HG02943 (cell line): ENCODE measurements around the gene CAPS.
"Not testable (repeated sequence)": the region's sequence is repeated elsewhere in the genome, so short reads cannot be mapped to it uniquely, and the experiment has no call there.

ENCODE experiments used
- ATAC-seq: cut with Tn5 transposase; IDR thresholded peaks from one replicate; pipeline ENCODE4 v1.9.1; 2021; ENCODE audit warnings: mild to moderate bottlenecking, low read depth, moderate library complexity; ENCODE audit not compliant: unreplicated experiment

The CAPS gene

GRCh38 chr19:5913739-5914357 is at the start of gene CAPS:
Gene CAPS, plus strand, starts transcription at chr19:5914254. Its CDS starts 153 bp downstream, at chr19:5914407.
- ATAC-seq, result no peak

- no peak for ATAC-seq
Measured at GRCh38 chr19:5864725-5865486, 49.1 kb upstream of the CAPS start.

- no peak for ATAC-seq
Measured at GRCh38 chr19:5865772-5866171, 48.3 kb upstream of the CAPS start.

GRCh38 chr19:5867201-5868136 is 46.6 kb upstream of the CAPS start:
- ATAC-seq, result no peak

- ATAC-seq, result no peak
Measured at GRCh38 chr19:5870986-5871394, 43.1 kb upstream of the CAPS start.

- ATAC-seq, result no peak
Measured at GRCh38 chr19:5873617-5874199, 40.3 kb upstream of the CAPS start.

- ATAC-seq, result not testable (repeated sequence)
Measured at GRCh38 chr19:5874496-5874895, 39.6 kb upstream of the CAPS start.

- ATAC-seq, result no peak
Measured at GRCh38 chr19:5877427-5877826, 36.6 kb upstream of the CAPS start.

- no peak for ATAC-seq
Measured at GRCh38 chr19:5877882-5878281, 36.2 kb upstream of the CAPS start.

GRCh38 chr19:5880196-5880595 is 33.9 kb upstream of the CAPS start:
- no peak for ATAC-seq

- no peak for ATAC-seq
Measured at GRCh38 chr19:5880604-5881078, 33.4 kb upstream of the CAPS start.

- ATAC-seq, result no peak
Measured at GRCh38 chr19:5881543-5882299, 32.3 kb upstream of the CAPS start.

- ATAC-seq, result no peak
Measured at GRCh38 chr19:5882421-5882968, 31.6 kb upstream of the CAPS start.

GRCh38 chr19:5883157-5883873 is 30.7 kb upstream of the CAPS start:
- not testable (repeated sequence) for ATAC-seq

GRCh38 chr19:5884065-5884811 is 29.8 kb upstream of the CAPS start:
- not testable (repeated sequence) for ATAC-seq

GRCh38 chr19:5889288-5889971 is 24.6 kb upstream of the CAPS start:
- ATAC-seq, result no peak

- no peak for ATAC-seq
Measured at GRCh38 chr19:5890099-5890498, 24.0 kb upstream of the CAPS start.

- ATAC-seq, result no peak
Measured at GRCh38 chr19:5891572-5891937, 22.5 kb upstream of the CAPS start.
